CD14-positive monocyte (primary cell): ENCODE data around the gene GARNL3. TPM values are rescaled to one million over a fixed set of nuclear protein-coding genes. Genes with fewer than 3 reads are reported as not detected.

Experiments used
- DNase-seq, 3 donors: peaks; one replicate each; pipeline ENCODE4 v3.0.0-alpha.2; 2011 to 2022
- H2AFZ ChIP-seq: 2 replicates; pipeline ENCODE4 v1.6.0; 2012; ENCODE audit warnings: mild to moderate bottlenecking, low read depth, low read length, inconsistent platforms; ENCODE audit not compliant: insufficient read depth, poor library complexity, severe bottlenecking
- H3K27ac ChIP-seq, 2 donors: 1 replicate in 1 of 2; 2 replicates in 1 of 2; pipeline ENCODE4 v1.5.1; 2012 to 2013; ENCODE audit warnings: low read length in 2 of 2, control low read depth in 1 of 2, inconsistent platforms in 1 of 2, low read depth in 1 of 2, mild to moderate bottlenecking in 1 of 2
- H3K27me3 ChIP-seq, 2 donors: one replicate each; pipeline versions ENCODE4 v1.6.0 to v1.6.1; 2011 to 2013; ENCODE audit warnings: low read length in 2 of 2; ENCODE audit not compliant: control insufficient read depth in 2 of 2, insufficient read depth in 2 of 2
- H3K36me3 ChIP-seq, 2 donors: replicated peaks in 1 of 2; 1 replicate in 1 of 2; 2 replicates in 1 of 2; pipeline versions ENCODE4 v1.5.1 to v1.6.1; 2012 to 2013; ENCODE audit warnings: low read length in 2 of 2, control low read depth in 1 of 2, inconsistent platforms in 1 of 2, mild to moderate bottlenecking in 1 of 2; ENCODE audit not compliant: insufficient read depth in 2 of 2, control insufficient read depth in 1 of 2
- H3K4me1 ChIP-seq, 2 donors: 1 replicate in 1 of 2; 2 replicates in 1 of 2; pipeline versions ENCODE4 v1.5.1 to v1.6.1; 2012 to 2013; ENCODE audit warnings: low read length in 2 of 2, control low read depth in 1 of 2, inconsistent platforms in 1 of 2, mild to moderate bottlenecking in 1 of 2, moderate library complexity in 1 of 2; ENCODE audit not compliant: insufficient read depth in 2 of 2, control insufficient read depth in 1 of 2
- H3K4me2 ChIP-seq: replicated peaks from 2 replicates; pipeline ENCODE3; 2012; ENCODE audit warnings: low read length, moderate library complexity, mild to moderate bottlenecking; ENCODE audit not compliant: poor library complexity, severe bottlenecking; ENCODE audit errors: extremely low read depth
- H3K4me3 ChIP-seq, 3 experiments: fragments of 200-600 bp in 1 of 3; sonication (generic) in 1 of 3; replicated peaks in 1 of 3; 1 replicate in 2 of 3; 2 replicates in 1 of 3; pipeline ENCODE4 v1.5.1; 2011 to 2013; ENCODE audit warnings: low read length in 3 of 3, mild to moderate bottlenecking in 3 of 3, control low read depth in 2 of 3, low read depth in 2 of 3, inconsistent platforms in 1 of 3, moderate library complexity in 1 of 3
- H3K79me2 ChIP-seq: 2 replicates; pipeline ENCODE4 v1.6.0; 2012; ENCODE audit warnings: mild to moderate bottlenecking, control low read depth, inconsistent platforms, low read length, moderate library complexity; ENCODE audit not compliant: insufficient read depth
- H3K9ac ChIP-seq: 2 replicates; pipeline ENCODE4 v1.6.0; 2017; ENCODE audit warnings: low read length, mild to moderate bottlenecking; ENCODE audit not compliant: insufficient read depth, poor library complexity, severe bottlenecking
- H3K9me3 ChIP-seq, 2 donors: replicated peaks in 1 of 2; 1 replicate in 1 of 2; 2 replicates in 1 of 2; pipeline versions ENCODE4 v1.5.1 to v1.6.1; 2012 to 2013; ENCODE audit warnings: low read length in 2 of 2, control low read depth in 1 of 2; ENCODE audit not compliant: control insufficient read depth in 1 of 2, insufficient read depth in 1 of 2
- H4K20me1 ChIP-seq: 2 replicates; pipeline ENCODE4 v1.6.0; 2012; ENCODE audit warnings: mild to moderate bottlenecking, low read length, control low read depth, moderate library complexity; ENCODE audit not compliant: insufficient read depth
- H3K27ac Mint-ChIP-seq, 7 donors: one replicate each; pipeline ENCODE4 v1.8.0; 2020; ENCODE audit warnings: mild to moderate bottlenecking in 7 of 7, mixed read lengths in 7 of 7, moderate library complexity in 6 of 7, inconsistent platforms in 2 of 7
- H3K27me3 Mint-ChIP-seq, 3 donors: one replicate each; pipeline ENCODE4 v1.8.0; 2021 to 2022; ENCODE audit warnings: low read depth in 3 of 3, mild to moderate bottlenecking in 3 of 3, mixed read lengths in 3 of 3, moderate library complexity in 3 of 3, inconsistent platforms in 1 of 3
- H3K36me3 Mint-ChIP-seq, 2 donors: one replicate each; pipeline ENCODE4 v1.8.0; 2020; ENCODE audit warnings: mixed read lengths in 2 of 2, inconsistent platforms in 1 of 2, mild to moderate bottlenecking in 1 of 2
- H3K4me1 Mint-ChIP-seq: one replicate; pipeline ENCODE4 v1.8.0; 2020; ENCODE audit warnings: mild to moderate bottlenecking, mixed read lengths
- H3K4me3 Mint-ChIP-seq, 2 donors: one replicate each; pipeline ENCODE4 v1.8.0; 2020; ENCODE audit warnings: mild to moderate bottlenecking in 2 of 2, mixed read lengths in 2 of 2, moderate library complexity in 1 of 2
- H3K9me3 Mint-ChIP-seq, 7 donors: one replicate each; pipeline ENCODE4 v1.8.0; 2020 to 2022; ENCODE audit warnings: mixed read lengths in 7 of 7, mild to moderate bottlenecking in 6 of 7, moderate library complexity in 6 of 7, inconsistent platforms in 2 of 7
- CTCF ChIP-seq: fragments of 200-600 bp; IDR thresholded peaks from one replicate; pipeline ENCODE4 v1.8.0; 2022; ENCODE audit warnings: antibody characterized with exemption, mild to moderate bottlenecking
- WGBS: methylation state at CpG from one replicate; pipeline ENCODE4 v1.1.5; 2013; ENCODE audit warnings: missing lambda C conversion rate; ENCODE audit not compliant: insufficient coverage; 5-methylcytosine and 5-hydroxymethylcytosine counted together
- intact Hi-C, 2 donors: fragments of 100-400 bp; cut with micrococcal nuclease; formaldehyde crosslinking; loops; one replicate each; pipeline versions ENCODE4 v1.15.0 to v1.15.1; 2023
- polyA plus RNA-seq, 3 donors: library from polyadenylated mRNA; depleted of rRNA in 1 of 3; unstranded in 2 of 3; stranded (reverse) in 1 of 3; fragments of 300-500 nt in 2 of 3; fragments of >200 nt in 1 of 3; fragmentation: Illumina TruSeq in 2 of 3; gene quantifications; 1 replicate in 2 of 3; 2 replicates in 1 of 3; pipeline ENCODE4 v1.2.3, GENCODE V29; 2012 to 2021

The GARNL3 gene
- polyA plus RNA-seq, 3 donors, result 0.39 to 1.5 (median 0.94) TPM

GRCh38 chr9:127233550-127233949, 31.0 kb upstream of the GARNL3 start:
- Mint-ChIP-seq H3K27me3 (peaks cover under 1 to 11% (median 8%) of the 10 kb centered on the region in 3 donors), H3K4me3 (no peak overlapping the region), H3K9me3 (peaks cover 0 to 2% (median 0%) of the 10 kb centered on the region in 7 donors), H3K36me3 (no peaks in the 10 kb centered on the region), H3K27ac (no peak overlapping the region), H3K4me1 (no peaks in the 10 kb centered on the region)
- H3K4me1 ChIP-seq, result no peaks in the 10 kb centered on the region
- H3K9me3 ChIP-seq, result no peaks in the 10 kb centered on the region
- H3K27me3 ChIP-seq, result no peaks in the 10 kb centered on the region
- no peaks in the 10 kb centered on the region for H3K36me3 ChIP-seq
- H2AFZ ChIP-seq, result no peak overlapping the region
- H3K4me3 ChIP-seq, result no peak overlapping the region
- no peak overlapping the region for H3K9ac ChIP-seq
- no peak overlapping the region for H3K4me2 ChIP-seq
- H3K27ac ChIP-seq, result no peak overlapping the region
- no peak for DNase-seq
- WGBS, result 100% methylated on average over 2 of the region's 4 CpGs
- H4K20me1 ChIP-seq, result no peaks in the 10 kb centered on the region
- intact Hi-C loops, result no loop called here
- H3K79me2 ChIP-seq, result no peaks in the 10 kb centered on the region
- no peak for TF ChIP-seq CTCF

- intact Hi-C loops, result no loop called here
- TF ChIP-seq CTCF, result no peak
- Mint-ChIP-seq H3K9me3 (peaks cover 0 to 2% (median 0%) of the 10 kb centered on the region in 7 donors), H3K36me3 (no peaks in the 10 kb centered on the region), H3K4me3 (no peak overlapping the region), H3K27ac (no peak overlapping the region), H3K4me1 (no peaks in the 10 kb centered on the region), H3K27me3 (peaks cover 2 to 10% (median 5%) of the 10 kb centered on the region in 3 donors)
- no peak overlapping the region for H3K4me2 ChIP-seq
- no peak for DNase-seq
- no peak overlapping the region for H3K27ac ChIP-seq
- no peak overlapping the region for H3K4me3 ChIP-seq
- no peaks in the 10 kb centered on the region for H3K27me3 ChIP-seq
- H3K9ac ChIP-seq, result no peak overlapping the region
- H2AFZ ChIP-seq, result no peak overlapping the region
- no CpG with 5 or more reads among the region's 1 CpG for WGBS
- no peaks in the 10 kb centered on the region for H3K9me3 ChIP-seq
- H3K4me1 ChIP-seq, result no peaks in the 10 kb centered on the region
- H3K79me2 ChIP-seq, result no peaks in the 10 kb centered on the region
- H3K36me3 ChIP-seq, result no peaks in the 10 kb centered on the region
- no peaks in the 10 kb centered on the region for H4K20me1 ChIP-seq
Measured at GRCh38 chr9:127233989-127234388, 30.6 kb upstream of the GARNL3 start.
